DOHH2 (cell line): ENCODE measurements around the gene CLEC12A.

ENCODE experiments used
- H3F3A ChIP-seq: fragments of 200-600 bp; sonication (generic), shearing (Covaris generic); 2 replicates; pipeline ENCODE4 v1.6.0; 2016; ENCODE audit warnings: antibody characterized with exemption, mild to moderate bottlenecking; ENCODE audit not compliant: control insufficient read depth, insufficient read depth
- H3K27ac ChIP-seq: fragments of 200-600 bp; sonication (generic); 2 replicates; pipeline ENCODE4 v1.5.1; 2014; ENCODE audit warnings: low read depth, mild to moderate bottlenecking, low read length, moderate library complexity
- H3K27me3 ChIP-seq: fragments of 200-600 bp; sonication (generic); 2 replicates; pipeline ENCODE4 v1.6.1; 2014; ENCODE audit warnings: mild to moderate bottlenecking, low read length, mixed read lengths; ENCODE audit not compliant: control insufficient read depth
- H3K36me3 ChIP-seq: fragments of 200-600 bp; sonication (generic); 2 replicates; pipeline ENCODE4 v1.6.1; 2014; ENCODE audit warnings: mild to moderate bottlenecking, low read length, moderate library complexity, mixed read lengths; ENCODE audit not compliant: control insufficient read depth
- H3K4me1 ChIP-seq: fragments of 200-600 bp; sonication (generic); 2 replicates; pipeline ENCODE4 v1.6.1; 2014; ENCODE audit warnings: mild to moderate bottlenecking, low read length, mixed read lengths; ENCODE audit not compliant: control insufficient read depth
- H3K4me2 ChIP-seq: fragments of 200-600 bp; sonication (generic); 2 replicates; pipeline ENCODE4 v1.6.0; 2014; ENCODE audit warnings: mild to moderate bottlenecking, low read length, moderate library complexity
- H3K4me3 ChIP-seq: fragments of 200-600 bp; sonication (generic); 2 replicates; pipeline ENCODE4 v1.5.1; 2014; ENCODE audit warnings: mild to moderate bottlenecking, low read length, mixed read lengths
- H3K79me2 ChIP-seq: fragments of 200-600 bp; sonication (generic); 2 replicates; pipeline ENCODE4 v1.6.1; 2014; ENCODE audit warnings: mild to moderate bottlenecking, low read length, mixed read lengths; ENCODE audit not compliant: control insufficient read depth
- H3K9me2 ChIP-seq: fragments of 200-600 bp; sonication (generic); replicated peaks from 2 replicates; pipeline ENCODE4 v1.6.1; 2014; ENCODE audit warnings: mild to moderate bottlenecking, low read length, mixed read lengths; ENCODE audit not compliant: control insufficient read depth
- H3K9me3 ChIP-seq: fragments of 200-600 bp; sonication (generic); 2 replicates; pipeline ENCODE4 v1.6.1; 2014; ENCODE audit warnings: antibody characterized with exemption, low read length, mixed read lengths; ENCODE audit not compliant: control insufficient read depth, insufficient read depth
- H4K20me1 ChIP-seq: fragments of 200-600 bp; sonication (generic); 2 replicates; pipeline ENCODE4 v1.6.0; 2014; ENCODE audit warnings: low read depth, mild to moderate bottlenecking, antibody characterized with exemption, low read length, moderate library complexity; ENCODE audit not compliant: control insufficient read depth, insufficient read depth
- CTCF ChIP-seq: fragments of 200-600 bp; sonication (generic); IDR thresholded peaks from one replicate; pipeline ENCODE4 v1.5.1; 2014; ENCODE audit warnings: antibody characterized with exemption, mild to moderate bottlenecking, low read depth, low read length; ENCODE audit not compliant: poor library complexity, severe bottlenecking
- EZH2phosphoT487 ChIP-seq: fragments of 200-600 bp; sonication (generic); IDR thresholded peaks from 2 replicates; pipeline ENCODE4 v1.6.1; 2017; ENCODE audit warnings: borderline replicate concordance, mild to moderate bottlenecking, antibody characterized with exemption, low read length, moderate library complexity, mixed read lengths

The CLEC12A gene

GRCh38 chr12:9977916-9978315, 6.7 kb downstream of the CLEC12A start:
- H3K4me3 ChIP-seq = no peak overlapping the region
- no peaks in the 10 kb centered on the region for H3F3A ChIP-seq
- no peaks in the 10 kb centered on the region for H3K9me2 ChIP-seq
- no peaks in the 10 kb centered on the region for H3K4me1 ChIP-seq
- no peaks in the 10 kb centered on the region for H4K20me1 ChIP-seq
- no peak for TF ChIP-seq CTCF
- no peak for TF ChIP-seq EZH2phosphoT487
- no peaks in the 10 kb centered on the region for H3K79me2 ChIP-seq
- H3K9me3 ChIP-seq = no peaks in the 10 kb centered on the region; the same call in 1 of the 2 replicates
- H3K36me3 ChIP-seq = no peaks in the 10 kb centered on the region
- H3K4me2 ChIP-seq = no peak overlapping the region
- 0 out of 2 replicates have a peak, but pooled peaks cover 6% of the 10 kb centered on the region for H3K27me3 ChIP-seq
- H3K27ac ChIP-seq = no peak overlapping the region

DNA sequence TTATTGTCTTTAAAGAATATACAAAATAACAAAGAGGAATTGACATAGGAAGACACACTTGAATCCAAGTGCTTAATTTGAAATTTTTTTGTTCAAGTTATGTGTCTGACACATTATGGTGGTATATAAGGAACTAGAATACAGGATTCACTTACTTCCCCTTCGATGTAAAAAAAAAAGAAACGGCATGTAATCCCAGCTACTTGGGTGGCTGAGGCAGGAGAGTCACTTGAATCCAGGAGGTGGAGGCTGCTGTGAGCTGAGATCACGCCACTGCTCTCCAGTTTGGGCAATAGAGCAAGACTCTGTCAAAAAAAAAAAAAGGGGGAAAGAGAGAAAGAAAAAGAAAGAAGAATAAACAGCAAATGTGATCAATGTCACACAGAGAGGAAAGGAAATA, 8.9 kb downstream of the CLEC12A start:
- Histone ChIP-seq H3K27ac (no peak overlapping the region), H3K36me3 (no peaks in the 10 kb centered on the region), H3K4me1 (no peaks in the 10 kb centered on the region), H3K4me2 (no peak overlapping the region), H3K27me3 (0 out of 2 replicates have a peak, but pooled peaks cover 3% of the 10 kb centered on the region), H3K9me3 (no peaks in the 10 kb centered on the region; the same call in 1 of the 2 replicates), H3K79me2 (no peaks in the 10 kb centered on the region), H4K20me1 (no peaks in the 10 kb centered on the region), H3K4me3 (no peak overlapping the region), H3K9me2 (no peaks in the 10 kb centered on the region), H3F3A (no peaks in the 10 kb centered on the region)
- TF ChIP-seq EZH2phosphoT487 = no peak
- no peak for TF ChIP-seq CTCF

DNA sequence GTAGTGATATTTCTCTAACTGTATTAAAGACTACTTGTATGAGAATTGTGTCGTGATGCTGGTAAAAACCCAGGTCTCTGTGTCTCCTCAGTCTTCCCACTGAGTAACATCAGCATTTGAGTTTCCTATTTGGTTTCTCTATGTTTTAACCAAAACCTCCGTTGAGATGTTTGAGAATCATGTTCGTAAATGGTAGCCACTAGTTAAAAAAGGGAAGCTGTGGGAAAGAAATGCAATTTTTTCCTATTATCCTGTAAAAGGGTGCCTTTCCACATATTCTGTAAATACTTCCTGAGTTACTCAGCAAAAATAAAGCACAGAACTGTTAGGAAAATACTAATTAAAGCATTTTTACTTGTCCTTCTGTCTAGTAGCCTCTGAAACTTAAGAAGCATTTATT, 20.7 kb downstream of the CLEC12A start:
- Histone ChIP-seq H3K9me2 (no peaks in the 10 kb centered on the region), H3K4me2 (no peak overlapping the region), H3K4me3 (no peak overlapping the region), H3K27ac (no peak overlapping the region), H3K4me1 (peaks cover 11% of the 10 kb centered on the region), H3K36me3 (no peaks in the 10 kb centered on the region), H3K9me3 (no peaks in the 10 kb centered on the region), H3K79me2 (no peaks in the 10 kb centered on the region), H3K27me3 (peaks cover 11% of the 10 kb centered on the region; the same call in 1 of the 2 replicates), H4K20me1 (no peaks in the 10 kb centered on the region), H3F3A (no peaks in the 10 kb centered on the region)
- TF ChIP-seq CTCF (no peak), EZH2phosphoT487 (no peak)
